ENCODE measurements around the gene MYBPHL.

MYBPHL gene

DNA sequence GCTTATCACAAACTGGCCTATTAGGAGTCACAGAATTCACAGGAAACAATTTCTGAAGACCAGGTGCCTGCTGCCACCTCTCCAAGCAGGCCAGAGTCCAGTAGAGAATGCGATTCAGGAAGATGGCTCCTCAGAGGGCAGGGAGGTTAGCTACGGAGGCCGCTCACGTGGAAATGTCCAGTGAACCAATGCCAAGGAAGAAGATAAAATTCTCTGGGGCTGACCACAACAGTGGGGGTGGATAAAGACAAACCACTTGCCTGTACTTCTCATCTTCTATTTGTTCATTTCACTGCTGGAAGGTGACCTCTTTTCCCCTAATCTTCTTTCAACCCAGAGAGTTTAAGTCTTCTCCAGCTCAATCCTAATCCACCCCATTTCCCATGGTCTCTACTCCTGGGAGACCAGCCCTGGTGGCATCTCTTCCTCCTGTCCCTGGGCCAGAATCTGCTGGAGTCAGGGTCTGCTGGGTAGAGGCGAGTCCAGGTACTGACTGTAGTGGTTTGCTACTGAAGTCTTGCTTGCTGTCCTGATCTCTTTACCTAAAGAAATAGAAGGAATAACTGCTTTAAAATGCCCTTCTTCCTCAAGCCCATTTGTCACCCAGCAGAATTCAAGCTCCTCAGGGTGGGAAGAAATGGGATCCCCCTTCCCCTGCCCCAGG, 27.1 kb downstream of the MYBPHL start:
- no peak for DNase-seq

DNA sequence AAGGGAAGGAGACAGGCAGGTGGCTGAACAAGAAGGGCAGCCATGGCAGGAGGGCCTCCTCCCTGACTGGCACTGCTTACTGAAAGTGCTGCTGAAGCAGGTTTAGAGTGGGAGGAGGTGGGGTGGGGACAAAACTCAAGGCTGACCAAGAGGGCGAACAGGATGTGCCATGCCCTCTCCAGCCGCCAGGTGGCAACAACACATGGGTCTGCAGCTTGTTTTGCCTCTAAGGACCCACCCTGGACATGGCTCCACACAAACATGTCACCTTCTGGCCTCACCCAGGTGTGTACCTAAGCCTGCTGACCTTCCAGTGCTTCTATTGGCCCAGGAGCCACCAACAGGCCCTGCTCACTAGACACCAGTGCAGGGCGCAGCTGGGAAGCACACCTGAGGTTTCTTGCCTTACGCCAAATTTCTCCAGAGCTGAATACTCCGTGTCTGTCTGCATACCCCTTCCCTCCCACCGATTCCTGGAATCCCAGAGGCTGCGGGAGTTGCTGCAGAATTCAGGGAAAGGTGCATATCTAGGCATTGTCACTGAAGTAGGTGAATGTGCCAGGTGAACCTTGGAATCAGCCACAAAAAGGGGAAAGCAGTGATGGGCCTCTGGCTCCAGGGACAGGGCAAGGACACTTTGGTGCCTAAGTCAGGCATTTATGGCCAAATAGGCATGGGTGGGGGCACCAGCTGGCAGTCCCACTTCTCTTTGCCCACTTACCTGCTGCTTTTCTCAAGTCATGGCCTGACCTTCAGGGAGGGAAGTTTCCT, 29.2 kb downstream of the MYBPHL start:
- DNase-seq, result no peak

DNA sequence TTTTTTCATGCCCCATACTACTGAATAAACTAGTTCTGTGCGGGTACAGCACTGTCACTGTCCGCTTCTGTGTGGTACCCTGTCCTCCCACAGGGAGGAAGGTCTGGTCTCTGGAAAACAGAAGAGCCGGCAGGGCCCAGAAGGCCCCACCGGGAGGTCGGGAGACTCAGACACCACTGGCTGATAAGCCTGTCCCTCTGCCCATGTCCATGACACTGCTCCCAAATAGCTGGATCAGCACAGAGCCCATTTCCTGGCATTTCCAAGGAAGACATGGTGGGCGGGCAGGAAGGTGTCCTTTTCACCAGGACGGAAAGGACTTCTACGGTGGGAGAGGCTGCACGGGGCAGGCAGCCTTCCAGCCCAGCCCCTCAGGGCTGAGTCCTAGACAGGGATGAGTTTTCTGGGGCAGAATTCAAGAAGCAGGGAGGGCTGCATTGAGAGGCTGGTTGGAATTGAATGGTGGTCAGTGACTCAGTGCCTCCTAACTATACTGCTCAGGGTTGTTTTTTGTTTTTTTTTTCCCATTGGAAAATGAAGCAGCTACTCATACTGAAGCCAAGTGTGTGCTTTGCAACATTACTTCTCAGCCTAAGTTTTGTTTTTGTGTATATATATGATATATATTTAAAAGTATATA, 31.0 kb downstream of the MYBPHL start:
- DNase-seq, result no peak

DNA sequence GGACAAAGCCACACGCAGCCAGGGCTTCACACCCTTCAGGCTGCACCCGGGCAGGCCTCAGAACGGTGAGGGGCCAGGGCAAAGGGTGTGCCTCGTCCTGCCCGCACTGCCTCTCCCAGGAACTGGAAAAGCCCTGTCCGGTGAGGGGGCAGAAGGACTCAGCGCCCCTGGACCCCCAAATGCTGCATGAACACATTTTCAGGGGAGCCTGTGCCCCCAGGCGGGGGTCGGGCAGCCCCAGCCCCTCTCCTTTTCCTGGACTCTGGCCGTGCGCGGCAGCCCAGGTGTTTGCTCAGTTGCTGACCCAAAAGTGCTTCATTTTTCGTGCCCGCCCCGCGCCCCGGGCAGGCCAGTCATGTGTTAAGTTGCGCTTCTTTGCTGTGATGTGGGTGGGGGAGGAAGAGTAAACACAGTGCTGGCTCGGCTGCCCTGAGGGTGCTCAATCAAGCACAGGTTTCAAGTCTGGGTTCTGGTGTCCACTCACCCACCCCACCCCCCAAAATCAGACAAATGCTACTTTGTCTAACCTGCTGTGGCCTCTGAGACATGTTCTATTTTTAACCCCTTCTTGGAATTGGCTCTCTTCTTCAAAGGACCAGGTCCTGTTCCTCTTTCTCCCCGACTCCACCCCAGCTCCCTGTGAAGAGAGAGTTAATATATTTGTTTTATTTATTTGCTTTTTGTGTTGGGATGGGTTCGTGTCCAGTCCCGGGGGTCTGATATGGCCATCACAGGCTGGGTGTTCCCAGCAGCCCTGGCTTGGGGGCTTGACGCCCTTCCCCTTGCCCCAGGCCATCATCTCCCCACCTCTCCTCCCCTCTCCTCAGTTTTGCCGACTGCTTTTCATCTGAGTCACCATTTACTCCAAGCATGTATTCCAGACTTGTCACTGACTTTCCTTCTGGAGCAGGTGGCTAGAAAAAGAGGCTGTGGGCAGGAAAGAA, 32.0 kb downstream of the MYBPHL start:
- no peak for DNase-seq

DNA sequence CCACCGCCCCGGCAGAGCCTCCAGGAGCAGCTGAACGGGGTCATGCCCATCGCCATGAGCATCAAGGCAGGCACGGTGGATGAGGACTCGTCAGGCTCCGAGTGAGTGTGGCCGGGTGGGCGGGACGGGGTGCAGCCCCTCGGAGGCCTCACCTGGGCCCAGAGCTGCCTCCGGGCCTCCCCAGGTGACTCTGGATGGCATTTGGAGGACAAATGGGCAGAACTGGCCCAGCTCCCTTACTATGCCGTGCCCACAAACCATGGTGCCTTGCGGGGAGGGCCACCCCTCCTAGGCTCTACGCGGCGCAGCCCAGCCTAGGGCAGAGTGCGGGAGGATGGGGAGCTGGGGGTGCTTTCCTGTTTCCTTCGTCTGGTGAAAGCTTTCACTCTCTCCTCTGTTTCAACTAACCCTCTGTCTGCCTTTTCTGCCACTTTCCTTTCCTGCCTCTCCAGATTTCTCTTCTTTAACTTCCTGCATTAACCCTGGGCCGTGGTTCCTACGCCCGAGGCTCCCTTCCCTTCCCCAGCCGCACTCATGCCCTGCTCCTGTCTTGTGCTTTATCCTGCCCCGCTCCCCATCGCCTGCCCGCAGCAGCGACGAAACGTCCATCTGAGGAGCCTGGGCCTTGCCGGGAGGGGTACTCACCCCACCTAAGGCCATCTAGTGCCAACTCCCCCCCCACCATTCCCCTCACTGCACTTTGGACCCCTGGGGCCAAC, 33.1 kb downstream of the MYBPHL start:
- no peak for DNase-seq

DNA sequence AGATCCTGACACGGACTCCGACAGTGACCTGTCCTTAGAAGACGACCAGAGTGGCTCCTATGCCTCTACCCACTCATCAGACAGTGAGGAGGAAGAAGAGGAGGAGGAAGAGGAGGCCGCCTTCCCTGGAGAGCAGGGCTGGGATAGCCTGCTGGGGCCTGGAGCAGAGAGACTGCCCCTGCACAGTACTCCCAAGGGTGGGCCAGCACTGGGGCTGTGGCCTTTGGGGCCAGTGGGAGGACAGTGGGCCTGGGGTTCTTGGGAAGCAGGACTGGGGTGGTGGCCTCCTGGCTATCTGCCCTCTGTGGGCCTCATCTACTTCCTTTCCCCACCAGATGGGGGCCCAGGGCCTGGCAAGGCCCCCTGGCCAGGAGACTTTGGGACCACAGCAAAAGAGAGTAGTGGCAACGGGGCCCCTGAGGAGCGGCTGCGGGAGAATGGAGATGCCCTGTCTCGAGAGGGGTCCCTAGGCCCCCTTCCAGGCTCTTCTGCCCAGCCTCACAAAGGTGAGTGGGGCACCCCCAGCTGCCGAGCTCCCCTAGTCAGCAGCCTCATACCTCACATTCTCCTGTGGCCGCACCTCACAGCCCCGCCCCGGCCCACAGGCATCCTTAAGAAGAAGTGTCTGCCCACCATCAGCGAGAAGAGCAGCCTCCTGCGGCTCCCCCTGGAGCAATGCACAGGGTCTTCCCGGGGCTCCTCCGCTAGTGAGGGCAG, 33.8 kb downstream of the MYBPHL start:
- DNase-seq, result no peak

DNA sequence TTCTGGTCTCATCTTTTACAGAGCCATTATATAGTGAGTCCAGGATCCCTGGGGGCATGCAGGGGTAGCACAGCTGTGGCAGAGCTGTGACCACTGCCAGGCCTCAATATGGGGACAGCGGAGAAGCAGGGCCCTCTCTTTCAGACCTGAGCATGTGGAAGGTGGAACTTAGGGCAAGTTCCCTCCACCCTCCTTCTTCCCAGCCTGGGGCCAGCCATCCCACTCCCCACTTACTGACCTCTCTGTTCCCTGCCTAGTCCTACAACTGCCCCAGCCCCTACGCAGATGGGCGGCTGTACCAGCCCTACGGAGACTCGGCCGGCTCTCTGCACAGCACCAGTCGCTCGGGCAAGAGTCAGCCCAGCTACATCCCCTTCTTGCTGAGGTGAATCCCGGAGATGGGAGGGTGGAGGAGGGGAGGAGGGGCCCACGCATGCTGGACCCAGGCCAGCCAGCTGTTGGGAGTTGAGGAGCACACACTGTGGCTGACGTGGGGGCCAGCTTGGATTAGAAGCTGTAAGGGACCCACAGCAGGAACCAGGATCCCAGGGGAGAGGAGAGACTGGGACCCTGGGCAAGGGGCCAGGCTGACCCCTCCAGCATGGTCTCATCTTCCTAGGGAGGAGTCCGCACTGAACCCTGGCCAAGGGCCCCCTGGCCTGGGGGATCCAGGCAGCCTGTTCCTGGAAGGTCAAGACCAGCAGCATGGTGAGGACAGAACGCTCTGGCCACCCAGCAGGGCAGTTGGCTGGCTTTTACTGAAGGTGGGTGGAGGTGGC, 34.6 kb downstream of the MYBPHL start:
- DNase-seq, result no peak

DNA sequence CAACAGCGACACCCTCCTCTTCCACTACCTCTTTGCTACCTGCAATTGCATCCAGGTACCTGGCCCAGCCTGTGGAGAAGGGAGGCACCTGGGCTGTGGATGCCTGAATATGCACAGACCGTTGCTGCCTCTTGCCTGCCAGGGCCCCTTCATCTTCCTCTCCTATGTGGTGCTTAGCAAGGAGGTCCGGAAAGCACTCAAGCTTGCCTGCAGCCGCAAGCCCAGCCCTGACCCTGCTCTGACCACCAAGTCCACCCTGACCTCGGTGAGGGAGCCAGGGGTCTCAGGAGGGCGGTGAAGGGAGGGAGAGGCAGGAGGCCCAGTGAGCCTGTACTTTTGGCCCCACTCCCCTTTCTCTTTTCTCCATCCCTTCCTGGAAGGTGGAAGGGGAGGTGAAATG, 35.4 kb downstream of the MYBPHL start:
- DNase-seq, result no peak

DNA sequence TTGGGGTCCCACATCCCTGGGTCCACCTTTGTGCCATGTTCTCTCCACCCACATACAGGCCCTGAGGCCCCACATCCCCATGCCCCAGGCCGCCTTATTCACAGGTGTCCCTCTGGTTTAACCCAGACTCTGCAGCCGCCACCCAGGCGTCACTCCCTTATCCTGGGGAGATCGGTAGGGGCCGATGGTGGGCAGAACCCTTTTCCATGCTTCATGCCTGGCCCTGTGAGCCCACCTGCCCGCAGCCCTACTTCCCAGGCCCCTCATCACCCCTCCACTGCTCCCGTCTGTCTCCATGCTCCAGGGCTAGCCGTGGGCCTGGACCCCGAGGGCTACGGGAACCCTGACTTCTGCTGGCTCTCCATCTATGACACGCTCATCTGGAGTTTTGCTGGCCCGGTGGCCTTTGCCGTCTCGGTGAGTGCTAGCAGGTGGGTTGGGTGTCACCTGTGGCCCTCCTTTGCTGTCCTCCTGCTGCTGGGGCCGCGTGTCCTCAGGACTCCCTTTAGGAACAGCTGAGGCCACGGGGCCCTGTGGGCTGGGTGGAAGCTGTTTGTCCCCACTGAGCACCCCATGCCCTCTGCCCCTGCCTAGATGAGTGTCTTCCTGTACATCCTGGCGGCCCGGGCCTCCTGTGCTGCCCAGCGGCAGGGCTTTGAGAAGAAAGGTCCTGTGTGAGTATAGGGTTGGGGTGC, 36.0 kb downstream of the MYBPHL start:
- no peak for DNase-seq

DNA sequence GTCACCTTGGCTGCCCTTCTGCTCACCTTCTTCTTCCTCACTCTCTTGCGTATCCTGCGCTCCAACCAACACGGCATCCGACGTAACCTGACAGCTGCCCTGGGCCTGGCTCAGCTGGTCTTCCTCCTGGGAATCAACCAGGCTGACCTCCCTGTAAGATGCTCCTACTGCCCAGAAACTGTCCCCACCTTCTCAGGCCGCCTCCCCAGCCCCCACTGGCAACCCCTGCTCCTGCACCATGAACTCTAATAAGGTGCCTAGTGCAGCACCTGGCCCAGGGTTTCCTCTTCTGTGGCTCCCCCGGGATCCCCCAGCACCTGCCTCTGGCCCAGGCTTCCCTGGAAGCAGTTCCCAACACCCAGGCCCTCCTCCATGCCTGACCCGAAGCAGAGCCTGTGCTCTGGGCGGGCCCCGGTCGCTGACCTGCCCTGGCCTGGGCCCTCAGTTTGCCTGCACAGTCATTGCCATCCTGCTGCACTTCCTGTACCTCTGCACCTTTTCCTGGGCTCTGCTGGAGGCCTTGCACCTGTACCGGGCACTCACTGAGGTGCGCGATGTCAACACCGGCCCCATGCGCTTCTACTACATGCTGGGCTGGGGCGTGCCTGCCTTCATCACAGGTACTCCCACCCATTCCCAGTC, 36.7 kb downstream of the MYBPHL start:
- no peak for DNase-seq

DNA sequence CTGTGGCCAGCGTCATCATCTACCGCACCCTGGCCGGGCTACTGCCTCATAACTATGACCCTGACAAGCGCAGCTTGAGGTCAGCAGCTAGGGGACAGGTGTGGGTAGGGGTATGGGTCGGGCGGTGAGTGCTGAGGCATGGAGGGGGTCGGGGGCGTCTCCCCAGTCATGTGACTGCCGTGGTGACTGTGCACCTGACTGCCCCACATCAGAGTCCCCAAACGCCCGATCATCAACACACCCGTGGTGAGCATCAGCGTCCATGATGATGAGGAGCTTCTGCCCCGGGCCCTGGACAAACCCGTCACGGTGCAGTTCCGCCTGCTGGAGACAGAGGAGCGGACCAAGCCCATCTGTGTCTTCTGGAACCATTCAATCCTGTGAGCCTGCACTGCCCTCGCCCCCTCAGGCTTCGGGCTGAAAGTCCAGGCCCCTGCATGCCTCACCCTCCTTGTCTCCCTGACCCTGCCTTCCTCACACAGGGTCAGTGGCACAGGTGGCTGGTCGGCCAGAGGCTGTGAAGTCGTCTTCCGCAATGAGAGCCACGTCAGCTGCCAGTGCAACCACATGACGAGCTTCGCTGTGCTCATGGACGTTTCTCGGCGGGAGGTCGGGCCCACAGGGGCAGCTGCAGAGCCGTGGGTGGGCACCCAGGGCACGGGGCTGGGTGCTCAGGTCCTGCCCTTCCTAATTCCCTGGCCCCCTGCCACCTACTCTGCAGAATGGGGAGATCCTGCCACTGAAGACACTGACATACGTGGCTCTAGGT, 37.4 kb downstream of the MYBPHL start:
- DNase-seq, result no peak

DNA sequence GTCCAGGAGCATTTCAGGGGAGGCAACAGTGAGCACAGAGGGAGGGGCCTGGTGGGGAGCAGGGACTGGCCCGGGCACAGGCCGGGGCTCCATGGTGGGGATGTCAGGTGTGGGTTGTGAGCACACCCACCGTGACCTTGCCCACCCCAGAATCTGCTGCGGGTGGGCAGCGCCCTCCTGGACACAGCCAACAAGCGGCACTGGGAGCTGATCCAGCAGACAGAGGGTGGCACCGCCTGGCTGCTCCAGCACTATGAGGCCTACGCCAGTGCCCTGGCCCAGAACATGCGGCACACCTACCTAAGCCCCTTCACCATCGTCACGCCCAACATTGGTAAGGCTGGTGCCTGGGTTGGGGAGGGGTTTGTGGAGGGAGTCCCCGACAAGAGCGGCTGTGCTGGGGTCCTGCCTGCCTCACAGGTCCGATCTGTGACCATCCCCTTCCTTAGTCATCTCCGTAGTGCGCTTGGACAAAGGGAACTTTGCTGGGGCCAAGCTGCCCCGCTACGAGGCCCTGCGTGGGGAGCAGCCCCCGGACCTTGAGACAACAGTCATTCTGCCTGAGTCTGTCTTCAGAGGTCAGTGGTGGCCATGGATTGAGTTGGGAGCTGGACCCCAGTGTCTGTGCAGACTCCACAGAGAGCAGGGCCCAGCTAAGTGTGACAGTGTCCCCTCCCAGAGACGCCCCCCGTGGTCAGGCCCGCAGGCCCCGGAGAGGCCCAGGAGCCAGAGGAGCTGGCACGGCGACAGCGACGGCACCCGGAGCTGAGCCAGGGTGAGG, 38.2 kb downstream of the MYBPHL start:
- DNase-seq, result no peak

DNA sequence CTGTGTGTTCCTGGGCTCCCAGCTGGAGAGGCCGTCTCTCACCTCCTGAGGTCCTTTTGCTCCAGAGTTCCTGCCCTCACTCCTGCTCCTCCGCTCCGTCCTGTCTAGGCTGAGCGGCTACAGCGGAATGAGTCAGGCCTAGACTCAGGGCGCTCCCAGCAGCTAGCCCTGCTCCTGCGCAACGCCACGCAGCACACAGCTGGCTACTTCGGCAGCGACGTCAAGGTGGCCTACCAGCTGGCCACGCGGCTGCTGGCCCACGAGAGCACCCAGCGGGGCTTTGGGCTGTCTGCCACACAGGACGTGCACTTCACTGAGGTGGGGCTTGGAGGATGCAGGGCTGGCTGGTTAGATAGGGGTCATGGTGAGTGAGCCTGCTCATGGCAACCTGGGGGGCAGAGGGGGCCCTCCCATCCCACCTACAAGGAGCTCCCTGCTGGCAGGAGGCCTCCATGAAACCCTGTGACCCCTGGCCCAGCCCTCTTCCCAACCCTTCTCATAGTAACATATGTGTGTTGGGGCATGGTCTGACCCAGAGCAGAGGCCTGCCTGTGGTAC, 39.0 kb downstream of the MYBPHL start:
- DNase-seq, result no peak

DNA sequence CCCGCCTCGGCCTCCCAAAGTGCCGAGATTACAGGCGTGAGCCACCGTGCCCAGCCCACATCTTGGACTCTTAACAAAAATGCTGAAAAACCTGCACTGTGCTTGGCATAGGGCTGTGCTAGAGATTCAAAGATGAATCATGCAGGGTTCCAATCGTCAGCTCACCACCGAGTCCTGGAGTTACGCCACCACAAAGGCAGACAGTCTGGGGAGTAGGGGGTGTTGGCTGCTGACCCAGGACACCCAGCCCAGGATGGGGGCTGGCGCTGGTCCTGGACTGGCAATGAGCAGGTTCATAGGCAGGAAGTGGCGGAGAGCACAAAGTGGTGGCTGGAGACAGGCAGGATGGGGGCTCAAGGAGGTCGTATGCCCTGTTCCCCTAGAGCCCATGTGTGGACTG, 39.8 kb downstream of the MYBPHL start:
- no peak for DNase-seq

DNA sequence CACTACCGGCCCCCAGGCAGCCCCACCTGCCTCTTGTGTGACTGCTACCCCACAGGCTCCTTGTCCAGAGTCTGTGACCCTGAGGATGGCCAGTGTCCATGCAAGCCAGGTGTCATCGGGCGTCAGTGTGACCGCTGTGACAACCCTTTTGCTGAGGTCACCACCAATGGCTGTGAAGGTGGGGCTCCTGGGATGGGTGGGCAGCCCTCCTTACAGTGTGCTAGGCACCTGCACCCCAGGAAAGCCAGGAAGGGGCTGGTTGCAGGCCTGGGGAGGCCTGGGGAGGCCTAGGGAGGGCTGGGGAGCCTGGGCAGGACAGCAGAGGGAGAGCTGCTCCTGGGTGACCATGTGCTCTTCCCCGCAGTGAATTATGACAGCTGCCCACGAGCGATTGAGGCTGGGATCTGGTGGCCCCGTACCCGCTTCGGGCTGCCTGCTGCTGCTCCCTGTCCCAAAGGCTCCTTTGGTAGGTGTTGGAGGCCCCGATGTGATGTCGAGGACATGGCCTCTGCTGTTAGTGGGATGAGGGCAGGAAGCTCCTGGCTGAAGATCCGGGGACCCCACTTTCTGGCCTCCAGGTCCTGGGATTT, 41.0 kb downstream of the MYBPHL start:
- no peak for DNase-seq

DNA sequence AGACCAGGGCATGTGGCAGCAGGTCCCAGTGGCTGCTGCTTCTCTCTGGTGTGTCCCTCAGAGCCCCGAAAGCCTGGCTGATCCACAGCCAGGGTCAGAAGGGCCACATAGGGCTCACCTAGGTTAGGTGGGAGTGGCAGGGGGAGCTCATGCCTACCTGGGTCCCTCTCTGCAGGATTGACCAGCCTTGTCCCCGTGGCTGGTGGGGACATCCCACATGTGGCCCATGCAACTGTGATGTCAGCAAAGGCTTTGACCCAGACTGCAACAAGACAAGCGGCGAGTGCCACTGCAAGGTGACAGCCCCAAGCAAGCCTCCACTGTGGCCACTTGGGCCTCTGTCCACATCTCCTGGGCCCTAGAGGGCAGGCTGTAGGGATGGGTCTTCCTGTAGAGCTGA, 41.8 kb downstream of the MYBPHL start:
- DNase-seq, result no peak

DNA sequence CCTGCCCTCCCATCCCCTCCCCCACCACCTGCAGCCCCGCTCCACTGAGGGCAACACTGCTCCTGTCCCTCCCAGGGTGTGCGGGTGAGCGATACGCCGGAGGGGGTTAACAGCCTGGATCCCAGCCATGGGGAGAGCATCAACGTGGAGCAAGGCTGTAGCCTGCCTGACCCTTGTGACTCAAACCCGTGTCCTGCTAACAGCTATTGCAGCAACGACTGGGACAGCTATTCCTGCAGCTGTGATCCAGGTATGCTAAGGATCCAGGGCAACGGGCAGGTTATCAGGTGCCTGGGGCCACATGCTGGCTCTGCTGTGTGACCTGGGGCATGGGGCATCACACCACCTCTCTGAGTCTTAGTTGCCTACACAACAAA, 42.4 kb downstream of the MYBPHL start:
- no peak for DNase-seq
